ENCODE results near the gene ARMH1.
"Not testable (repeated sequence)": the region's sequence is repeated elsewhere in the genome, so short reads cannot be mapped to it uniquely, and the experiment has no call there.

The ARMH1 gene

GRCh38 chr1:44760876-44761275 lies 86.4 kb downstream of the ARMH1 start:
- TF ChIP-seq CTCF (conservative IDR thresholded peaks at IDR 0.05; ENCODE audit: low read depth): no peak
- POLR2A ChIA-PET (ENCODE audit: low non-redundant PET): interaction anchor here (1.2 kb wide), 1 partner anchor 14 kb away, joined by 3 read pairs; no protein-coding TSS in a partner anchor
- 0 out of 2 replicates have a peak overlapping the region, but pooled peaks have one; percentile 0 for H3K27ac ChIP-seq
- no peak for DNase-seq (ENCODE audit: low spot score)
- CTCF ChIA-PET: no interaction called here

DNA sequence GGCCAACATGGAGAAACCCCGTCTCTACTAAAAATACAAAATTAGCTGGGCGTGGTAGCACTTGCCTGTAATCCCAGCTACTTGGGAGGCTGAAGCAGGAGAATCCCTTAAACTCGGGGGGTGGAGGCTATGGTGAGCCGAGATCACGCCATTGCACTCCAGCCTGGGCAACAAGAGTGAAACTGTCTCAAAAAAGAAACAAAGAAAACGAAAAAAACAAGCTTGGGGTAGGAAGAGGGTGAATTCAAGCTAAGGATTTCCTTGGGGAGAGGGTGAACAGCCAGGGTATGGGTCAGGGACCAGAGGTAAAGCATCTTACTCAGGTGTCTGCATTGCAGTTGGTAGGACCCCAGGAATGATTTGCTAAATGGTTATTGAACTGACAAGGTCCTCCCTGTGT lies 91.9 kb downstream of the ARMH1 start:
- ChIA-PET CTCF (interaction anchor here (1.0 to 1.1 kb wide), 2 partner anchors 20 to 35 kb away, joined by 3 read pairs; no protein-coding TSS in a partner anchor), POLR2A (ENCODE audit: low non-redundant PET) (interaction anchor here (0.6 kb wide), 1 partner anchor 59 kb away, joined by 3 read pairs; no protein-coding TSS in a partner anchor)
- H3K27ac ChIP-seq: peak overlapping the region; percentile 29
- not testable (repeated sequence) for DNase-seq (ENCODE audit: low spot score)

All from RWPE1 (cell line).